MM.1S (cell line): Measurements from ENCODE around the gene SNTG2.

Experiments
- DNase-seq: peaks from one replicate; pipeline ENCODE4 v3.0.0-alpha.2; 2015
- H2AFZ ChIP-seq: fragments of 300-600 bp; sonication (generic); 2 replicates; pipeline ENCODE4 v1.6.0; 2016; ENCODE audit warnings: antibody characterized with exemption, low read length
- H3F3A ChIP-seq: fragments of 300-600 bp; sonication (generic); 2 replicates; pipeline ENCODE4 v1.6.1; 2016; ENCODE audit warnings: mild to moderate bottlenecking, antibody characterized with exemption, low read length, moderate library complexity, mixed read lengths; ENCODE audit not compliant: insufficient read depth
- H3K27ac ChIP-seq: fragments of 300-600 bp; sonication (generic); 2 replicates; pipeline ENCODE4 v1.5.1; 2016; ENCODE audit warnings: mild to moderate bottlenecking, low read length
- H3K27me3 ChIP-seq: fragments of 300-600 bp; sonication (generic); replicated peaks from 2 replicates; pipeline ENCODE4 v1.6.0; 2016; ENCODE audit warnings: low read length; ENCODE audit not compliant: insufficient read depth
- H3K36me3 ChIP-seq: fragments of 300-600 bp; sonication (generic); replicated peaks from 2 replicates; pipeline ENCODE4 v1.6.1; 2016; ENCODE audit warnings: mild to moderate bottlenecking, low read length, mixed read lengths; ENCODE audit not compliant: insufficient read depth
- H3K4me1 ChIP-seq: fragments of 300-600 bp; sonication (generic); 2 replicates; pipeline ENCODE4 v1.6.1; 2016; ENCODE audit warnings: low read length, mixed read lengths
- H3K4me2 ChIP-seq: fragments of 300-600 bp; sonication (generic); 2 replicates; pipeline ENCODE4 v1.6.0; 2016; ENCODE audit warnings: low read depth, low read length
- H3K4me3 ChIP-seq: fragments of 300-600 bp; sonication (generic); 2 replicates; pipeline ENCODE4 v1.5.1; 2016; ENCODE audit warnings: low read length, mixed read lengths
- H3K79me2 ChIP-seq: fragments of 300-600 bp; sonication (generic); 2 replicates; pipeline ENCODE4 v1.6.1; 2016; ENCODE audit warnings: mixed run types, low read length, mixed read lengths
- H3K9ac ChIP-seq: fragments of 300-600 bp; sonication (generic); 2 replicates; pipeline ENCODE4 v1.6.1; 2016; ENCODE audit warnings: low read length, mixed read lengths
- H3K9me2 ChIP-seq: fragments of 300-600 bp; sonication (generic); replicated peaks from 2 replicates; pipeline ENCODE4 v1.6.1; 2016; ENCODE audit warnings: mild to moderate bottlenecking, low read length, mixed read lengths; ENCODE audit not compliant: insufficient read depth
- H3K9me3 ChIP-seq: fragments of 300-600 bp; sonication (generic); replicated peaks from 2 replicates; pipeline ENCODE4 v1.6.1; 2016; ENCODE audit warnings: mild to moderate bottlenecking, low read length, mixed read lengths; ENCODE audit not compliant: insufficient read depth
- H4K20me1 ChIP-seq: fragments of 300-600 bp; sonication (generic); 2 replicates; pipeline ENCODE4 v1.6.1; 2016; ENCODE audit warnings: mild to moderate bottlenecking, low read length, moderate library complexity, mixed read lengths; ENCODE audit not compliant: insufficient read depth
- EZH2 ChIP-seq: fragments of 300-600 bp; sonication (generic); optimal IDR thresholded peaks from 2 replicates; pipeline ENCODE3; 2017; ENCODE audit warnings: low read depth, mild to moderate bottlenecking, antibody characterized with exemption, low read length, mixed read lengths
- EZH2phosphoT487 ChIP-seq: fragments of 300-600 bp; sonication (generic); IDR thresholded peaks from 2 replicates; pipeline ENCODE4 v1.6.1; 2018; ENCODE audit warnings: antibody characterized with exemption, low read length
- TF ChIP-seq, protein P1 (sequence below): fragments of 300-600 bp; sonication (generic); IDR thresholded peaks from 2 replicates; pipeline ENCODE4 v1.5.1; 2016; ENCODE audit warnings: antibody characterized with exemption, low read length, mixed read lengths

SNTG2 gene

DNA sequence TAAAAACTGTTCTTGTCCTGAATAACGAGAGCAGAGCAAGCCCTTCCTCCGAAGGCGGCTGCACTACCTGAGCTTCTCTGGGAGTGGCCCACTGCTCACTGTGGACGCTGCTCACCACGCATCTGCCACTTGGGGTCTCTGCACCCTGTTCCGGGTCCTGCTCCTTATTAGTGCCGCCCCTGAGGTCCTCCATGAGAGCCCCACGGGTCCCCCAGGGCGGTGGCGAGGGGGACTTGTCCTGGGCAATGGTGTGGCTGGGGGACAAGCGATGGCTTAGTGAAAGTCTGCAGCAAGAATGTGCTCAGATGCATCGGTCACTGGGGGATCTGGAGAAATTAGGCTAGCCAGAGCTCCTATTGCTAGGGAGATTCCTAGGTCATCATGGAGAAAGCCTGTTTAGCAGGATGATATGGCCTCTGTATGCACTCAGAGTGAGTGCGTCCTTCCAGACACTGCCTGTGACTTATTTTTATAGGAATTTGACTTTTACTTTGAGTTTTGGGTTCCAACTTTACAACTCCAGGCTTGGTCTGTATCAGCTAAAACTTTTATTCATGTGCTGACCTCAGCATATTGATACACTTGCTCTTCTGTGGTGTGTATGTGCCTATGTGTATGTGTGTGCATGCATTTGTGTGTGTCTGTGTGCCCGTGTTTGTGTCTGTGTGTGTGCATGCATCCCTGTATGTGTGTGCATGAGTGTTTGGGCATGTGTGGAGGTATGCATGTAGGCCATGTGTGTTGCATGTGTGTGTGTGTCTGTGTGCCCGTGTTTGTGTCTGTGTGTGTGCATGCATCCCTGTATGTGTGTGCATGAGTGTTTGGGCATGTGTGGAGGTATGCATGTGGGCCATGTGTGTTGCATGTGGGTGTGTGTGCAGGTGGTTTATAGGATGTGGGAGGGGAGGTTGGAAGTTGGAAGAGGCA, 129.5 kb downstream of the SNTG2 start:
- TF ChIP-seq, protein P1, sequence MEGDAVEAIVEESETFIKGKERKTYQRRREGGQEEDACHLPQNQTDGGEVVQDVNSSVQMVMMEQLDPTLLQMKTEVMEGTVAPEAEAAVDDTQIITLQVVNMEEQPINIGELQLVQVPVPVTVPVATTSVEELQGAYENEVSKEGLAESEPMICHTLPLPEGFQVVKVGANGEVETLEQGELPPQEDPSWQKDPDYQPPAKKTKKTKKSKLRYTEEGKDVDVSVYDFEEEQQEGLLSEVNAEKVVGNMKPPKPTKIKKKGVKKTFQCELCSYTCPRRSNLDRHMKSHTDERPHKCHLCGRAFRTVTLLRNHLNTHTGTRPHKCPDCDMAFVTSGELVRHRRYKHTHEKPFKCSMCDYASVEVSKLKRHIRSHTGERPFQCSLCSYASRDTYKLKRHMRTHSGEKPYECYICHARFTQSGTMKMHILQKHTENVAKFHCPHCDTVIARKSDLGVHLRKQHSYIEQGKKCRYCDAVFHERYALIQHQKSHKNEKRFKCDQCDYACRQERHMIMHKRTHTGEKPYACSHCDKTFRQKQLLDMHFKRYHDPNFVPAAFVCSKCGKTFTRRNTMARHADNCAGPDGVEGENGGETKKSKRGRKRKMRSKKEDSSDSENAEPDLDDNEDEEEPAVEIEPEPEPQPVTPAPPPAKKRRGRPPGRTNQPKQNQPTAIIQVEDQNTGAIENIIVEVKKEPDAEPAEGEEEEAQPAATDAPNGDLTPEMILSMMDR, result no peak
- TF ChIP-seq EZH2phosphoT487 (no peak), EZH2 (no peak)
- no peaks in the 10 kb centered on the region for H3K27me3 ChIP-seq
- H3F3A ChIP-seq, result no peaks in the 10 kb centered on the region
- H3K4me1 ChIP-seq, result no peaks in the 10 kb centered on the region
- no peak overlapping the region for H3K9ac ChIP-seq
- no peaks in the 10 kb centered on the region for H3K36me3 ChIP-seq
- no peak overlapping the region for H3K4me2 ChIP-seq
- no peaks in the 10 kb centered on the region for H4K20me1 ChIP-seq
- DNase-seq, result no peak
- no peak overlapping the region for H2AFZ ChIP-seq
- H3K9me3 ChIP-seq, result no peaks in the 10 kb centered on the region
- H3K79me2 ChIP-seq, result no peaks in the 10 kb centered on the region
- no peak overlapping the region for H3K27ac ChIP-seq
- H3K9me2 ChIP-seq, result no peaks in the 10 kb centered on the region
- H3K4me3 ChIP-seq, result no peak overlapping the region

DNA sequence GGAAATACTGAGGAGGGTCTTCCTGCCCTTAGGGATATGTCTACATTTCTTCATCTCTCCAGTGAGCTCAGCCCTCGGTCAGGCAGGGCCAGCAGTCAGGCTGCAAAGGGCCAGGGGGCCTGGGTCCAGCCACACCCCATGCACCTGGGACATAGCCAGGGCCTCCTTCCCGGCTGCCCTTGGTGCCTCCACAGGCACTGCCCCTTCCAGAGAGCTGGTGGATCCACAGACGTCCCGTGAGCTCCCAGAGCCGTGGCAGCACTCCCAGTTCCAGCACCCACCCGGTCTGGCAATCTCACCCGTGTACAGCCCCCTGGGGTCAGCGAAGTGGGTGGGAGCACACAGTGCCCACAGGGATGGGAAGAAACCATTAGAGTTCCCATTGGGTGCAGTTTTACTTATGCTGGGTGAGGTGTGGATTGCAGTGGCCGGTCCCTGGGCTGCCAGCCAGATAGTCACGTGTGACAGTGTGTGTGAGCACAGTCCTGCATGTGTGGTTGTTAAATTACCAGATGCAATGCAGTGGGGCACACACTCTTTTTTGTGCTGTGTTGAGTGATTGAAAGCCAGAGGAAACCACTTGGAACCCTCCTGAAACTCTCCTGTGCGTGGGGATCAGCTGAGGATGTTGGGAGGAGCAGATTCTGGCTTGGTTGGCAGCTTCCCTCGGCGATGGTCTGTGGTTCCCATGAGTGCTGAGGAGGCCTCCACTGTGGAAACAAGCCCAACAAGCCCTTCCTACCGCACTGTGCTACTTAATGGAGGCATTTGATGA, 131.0 kb downstream of the SNTG2 start:
- H3K27me3 ChIP-seq, result no peaks in the 10 kb centered on the region
- H3K4me3 ChIP-seq, result no peak overlapping the region
- no peaks in the 10 kb centered on the region for H3K9me3 ChIP-seq
- H3K9ac ChIP-seq, result no peak overlapping the region
- H3K9me2 ChIP-seq, result no peaks in the 10 kb centered on the region
- no peak overlapping the region for H3K4me2 ChIP-seq
- no peaks in the 10 kb centered on the region for H3K4me1 ChIP-seq
- no peak overlapping the region for H3K27ac ChIP-seq
- no peaks in the 10 kb centered on the region for H3K79me2 ChIP-seq
- no peak for DNase-seq
- no peaks in the 10 kb centered on the region for H3F3A ChIP-seq
- H4K20me1 ChIP-seq, result no peaks in the 10 kb centered on the region
- TF ChIP-seq, protein P1, result no peak
- TF ChIP-seq EZH2phosphoT487 (no peak), EZH2 (no peak)
- no peaks in the 10 kb centered on the region for H3K36me3 ChIP-seq
- H2AFZ ChIP-seq, result no peak overlapping the region

DNA sequence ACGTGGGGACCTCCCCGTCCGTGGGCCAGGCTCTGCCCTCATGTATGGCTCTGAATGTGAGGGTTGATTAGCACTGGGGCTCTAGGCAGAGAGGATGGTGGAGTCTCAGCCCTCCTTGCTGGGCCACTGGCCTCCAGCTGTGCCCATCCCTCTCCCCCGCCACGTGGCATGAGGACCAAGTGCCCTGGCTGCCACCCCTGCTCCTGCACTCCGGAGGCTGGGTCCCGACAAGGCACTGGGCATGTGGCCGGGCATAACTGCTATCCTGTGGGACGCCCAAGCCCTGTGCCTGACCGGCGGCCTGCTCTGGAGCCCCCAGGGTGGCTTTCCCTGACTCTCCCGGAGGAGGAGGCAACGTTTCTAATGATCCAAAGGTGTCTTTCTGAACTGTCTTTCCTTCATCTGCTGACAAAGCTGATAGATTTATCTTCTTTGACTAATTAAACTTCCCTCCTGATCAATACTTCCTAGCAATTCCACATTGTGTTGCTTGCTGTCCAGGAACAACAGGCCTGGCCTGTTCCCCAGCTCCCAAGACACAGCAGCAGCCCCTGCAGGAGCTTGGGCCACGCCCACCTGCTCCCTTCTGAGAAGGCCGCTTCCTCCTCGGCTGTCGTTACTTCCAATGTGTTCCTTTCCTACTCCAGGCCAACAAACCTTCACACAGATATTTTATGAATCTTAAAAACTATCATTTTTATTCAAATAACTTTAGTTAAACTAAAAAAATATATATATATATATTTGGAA, 132.0 kb downstream of the SNTG2 start:
- H2AFZ ChIP-seq, result no peak overlapping the region

More for the DNA sequence above, 132.0 kb downstream of the SNTG2 start:
- H3K4me2 ChIP-seq, result no peak overlapping the region
- H3K4me3 ChIP-seq, result no peak overlapping the region
- H3K4me1 ChIP-seq, result no peaks in the 10 kb centered on the region
- H3F3A ChIP-seq, result no peaks in the 10 kb centered on the region
- no peak for TF ChIP-seq EZH2
- TF ChIP-seq, protein P1, result no peak
- TF ChIP-seq EZH2phosphoT487, result no peak
- H3K9ac ChIP-seq, result no peak overlapping the region
- no peak overlapping the region for H3K27ac ChIP-seq
- no peaks in the 10 kb centered on the region for H3K36me3 ChIP-seq
- no peak for DNase-seq
- H4K20me1 ChIP-seq, result no peaks in the 10 kb centered on the region
- no peaks in the 10 kb centered on the region for H3K9me2 ChIP-seq
- no peaks in the 10 kb centered on the region for H3K79me2 ChIP-seq
- H3K9me3 ChIP-seq, result no peaks in the 10 kb centered on the region
- no peaks in the 10 kb centered on the region for H3K27me3 ChIP-seq
